HFF-Myc (cell line): Measurements from ENCODE around the gene SMIM32.

Source experiments
- DNase-seq: peaks from one replicate; pipeline ENCODE4 v3.0.0-alpha.2; 2011; ENCODE audit warnings: low read depth; ENCODE audit errors: extremely low read depth
- H3K4me3 ChIP-seq: replicated peaks from 2 replicates; pipeline ENCODE4 v1.5.1; 2011; ENCODE audit warnings: low read depth, mild to moderate bottlenecking, control low read depth, low read length
- CTCF ChIP-seq: IDR thresholded peaks from 2 replicates; pipeline ENCODE4 v1.5.1; 2012; ENCODE audit warnings: mild to moderate bottlenecking, low read depth, low read length, control low read depth; ENCODE audit errors: missing control alignments

Gene SMIM32

GRCh38 chr5:136198453-136198852, 5.5 kb upstream of the SMIM32 start:
- TF ChIP-seq CTCF: no peak
- DNase-seq: no peak
- H3K4me3 ChIP-seq: no peak overlapping the region

- TF ChIP-seq CTCF: no peak
- DNase-seq: no peak
- no peak overlapping the region for H3K4me3 ChIP-seq
Measured at GRCh38 chr5:136197462-136198142, 4.6 kb upstream of the SMIM32 start.

GRCh38 chr5:136195971-136196820, 3.2 kb upstream of the SMIM32 start:
- H3K4me3 ChIP-seq: no peak overlapping the region
- DNase-seq: no peak
- no peak for TF ChIP-seq CTCF

GRCh38 chr5:136194576-136194975, 1.6 kb upstream of the SMIM32 start:
- DNase-seq: no peak
- H3K4me3 ChIP-seq: no peak overlapping the region
- TF ChIP-seq CTCF: no peak

- TF ChIP-seq CTCF: no peak
- H3K4me3 ChIP-seq: no peak overlapping the region
- DNase-seq: no peak
Measured at GRCh38 chr5:136193322-136193935, 467 bp upstream of the SMIM32 start.

- no peak overlapping the region for H3K4me3 ChIP-seq
- TF ChIP-seq CTCF: no peak
- no peak for DNase-seq
Measured at GRCh38 chr5:136192015-136192525, 892 bp downstream of the SMIM32 start.
